NCI-H526 treated with DMSO at 0.1 percent for 48 hours (cell line): ENCODE results near the gene RPL28.
A peak's percentile ranks its signal among the peaks of the same experiment; 100 is the strongest.

Experiments
- DNase-seq: peaks from one replicate; lab custom pipeline; 2025; lab: John Stamatoyannopoulos, UW

The RPL28 gene

GRCh38 chr19:55385724-55386492 is at the start of gene RPL28:
Gene RPL28, plus strand, starts transcription at chr19:55385932. Its CDS starts 426 bp downstream, at chr19:55386358.
- DNase-seq, result peak; percentile 97

GRCh38 chr19:55336101-55336500 is 49.6 kb upstream of the RPL28 start:
- DNase-seq, result no peak

DNA sequence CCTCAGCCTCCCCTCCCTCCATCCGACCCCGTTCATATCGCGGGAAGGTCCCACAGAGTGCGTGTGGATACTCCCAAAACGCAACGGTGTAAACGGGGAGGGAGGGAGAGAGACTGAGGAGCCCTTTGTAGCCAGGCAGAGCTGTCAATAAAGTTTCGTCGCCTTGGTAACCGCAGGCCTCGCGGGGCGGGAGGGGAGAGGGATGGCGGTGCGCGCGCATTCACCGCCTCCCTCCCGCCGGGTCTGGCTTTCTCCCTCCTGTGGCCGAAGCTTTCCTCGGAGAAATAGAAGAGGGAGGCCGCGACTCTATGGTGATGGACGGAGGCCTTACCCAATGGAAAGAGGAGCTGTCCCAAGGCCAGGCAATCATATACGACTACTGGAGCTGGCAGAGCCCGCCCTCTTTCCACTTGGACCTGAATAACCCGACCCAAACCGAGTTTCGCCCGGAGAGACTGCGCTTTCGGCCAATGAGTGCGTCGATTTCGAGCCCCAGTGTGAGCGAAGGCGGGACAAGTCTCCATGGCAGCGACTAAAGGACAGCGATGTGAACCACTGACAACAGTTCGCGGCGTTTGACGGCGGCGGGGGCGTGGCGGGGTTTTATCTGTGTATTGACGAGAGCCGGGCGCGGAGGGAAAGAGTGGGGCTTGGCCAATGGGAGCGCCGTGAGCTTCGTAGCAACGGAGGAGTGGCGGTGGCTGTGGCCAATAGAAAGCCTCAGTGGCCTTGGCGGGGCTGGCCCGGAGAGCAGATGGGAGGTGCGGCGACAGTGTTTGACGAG is 46.4 kb upstream of the RPL28 start, which contains the start of gene KMT5C:
Gene KMT5C, plus strand, starts transcription at position 772 of the 784 bp plus-strand sequence. CDS start 2,061 bp downstream, outside the sequence.
- peak; percentile 100 for DNase-seq

GRCh38 chr19:55339889-55340783 is 45.6 kb upstream of the RPL28 start:
- no peak for DNase-seq

- no peak for DNase-seq
Observed at GRCh38 chr19:55340784-55341147, 45.0 kb upstream of the RPL28 start.

DNA sequence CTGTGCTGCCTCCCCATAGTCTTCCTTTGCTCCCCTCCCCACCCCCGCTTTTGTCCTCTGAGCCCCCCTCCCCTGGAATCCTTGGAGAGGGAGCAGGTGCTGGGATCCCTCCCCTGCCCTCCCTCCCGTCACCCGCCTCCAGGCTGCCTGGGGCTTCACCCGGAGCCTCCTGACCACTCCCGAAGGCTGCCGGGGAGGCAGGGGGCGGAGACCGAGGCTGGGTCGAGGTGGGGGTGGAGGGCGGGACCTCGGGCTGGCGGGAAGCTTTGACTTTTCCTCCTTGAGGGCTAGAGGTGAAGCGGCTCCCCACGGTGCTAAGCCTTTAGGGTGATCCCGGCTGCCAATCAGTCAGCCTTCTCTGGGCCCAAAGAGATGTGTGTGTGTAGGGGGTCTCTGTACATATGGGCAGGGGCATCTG is 44.6 kb upstream of the RPL28 start:
- peak; percentile 60 for DNase-seq

GRCh38 chr19:55341595-55342531 is 43.9 kb upstream of the RPL28 start:
- no peak for DNase-seq

GRCh38 chr19:55344444-55344843 is 41.3 kb upstream of the RPL28 start:
- no peak for DNase-seq

- no peak for DNase-seq
Observed at GRCh38 chr19:55345101-55345817, 40.5 kb upstream of the RPL28 start.

DNA sequence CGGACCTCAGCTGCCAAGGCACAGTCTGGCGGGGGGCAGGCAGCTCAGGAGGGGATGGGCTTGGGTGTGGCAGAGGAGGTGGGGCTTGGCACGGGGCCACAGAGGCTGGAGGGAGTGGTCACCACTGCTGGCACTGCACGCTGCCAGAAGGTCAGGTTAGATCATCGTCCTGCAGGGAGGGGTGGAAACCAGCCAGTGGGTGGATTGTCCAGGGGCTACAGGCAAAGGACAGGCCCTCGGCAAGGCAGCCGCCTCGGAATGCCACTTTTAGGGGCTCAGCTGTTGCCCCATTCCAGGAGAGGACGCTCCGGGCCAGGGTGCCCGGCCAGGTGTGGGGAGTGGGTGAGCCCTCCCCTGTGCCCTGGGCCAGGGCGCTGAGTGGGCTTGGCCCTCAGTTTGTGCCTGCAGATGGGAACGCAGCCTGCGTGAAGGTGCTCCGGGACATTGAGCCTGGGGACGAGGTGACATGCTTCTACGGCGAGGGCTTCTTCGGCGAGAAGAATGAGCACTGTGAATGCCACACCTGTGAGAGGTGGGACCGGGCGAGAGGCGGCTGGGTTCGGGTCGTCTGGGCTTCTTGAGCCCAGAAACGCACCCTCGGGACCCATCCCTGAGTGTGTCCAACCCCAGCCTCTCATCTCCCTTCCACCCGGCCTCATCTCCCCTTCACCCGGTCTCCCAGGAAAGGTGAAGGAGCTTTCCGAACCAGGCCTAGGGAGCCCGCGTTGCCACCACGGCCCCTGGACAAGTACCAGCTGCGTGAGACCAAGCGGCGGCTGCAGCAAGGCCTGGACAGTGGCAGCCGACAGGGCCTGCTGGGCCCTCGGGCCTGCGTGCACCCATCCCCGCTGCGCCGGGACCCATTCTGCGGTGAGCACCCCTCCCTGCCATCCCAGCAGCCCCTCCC is 39.7 kb upstream of the RPL28 start:
- DNase-seq, result no peak

DNA sequence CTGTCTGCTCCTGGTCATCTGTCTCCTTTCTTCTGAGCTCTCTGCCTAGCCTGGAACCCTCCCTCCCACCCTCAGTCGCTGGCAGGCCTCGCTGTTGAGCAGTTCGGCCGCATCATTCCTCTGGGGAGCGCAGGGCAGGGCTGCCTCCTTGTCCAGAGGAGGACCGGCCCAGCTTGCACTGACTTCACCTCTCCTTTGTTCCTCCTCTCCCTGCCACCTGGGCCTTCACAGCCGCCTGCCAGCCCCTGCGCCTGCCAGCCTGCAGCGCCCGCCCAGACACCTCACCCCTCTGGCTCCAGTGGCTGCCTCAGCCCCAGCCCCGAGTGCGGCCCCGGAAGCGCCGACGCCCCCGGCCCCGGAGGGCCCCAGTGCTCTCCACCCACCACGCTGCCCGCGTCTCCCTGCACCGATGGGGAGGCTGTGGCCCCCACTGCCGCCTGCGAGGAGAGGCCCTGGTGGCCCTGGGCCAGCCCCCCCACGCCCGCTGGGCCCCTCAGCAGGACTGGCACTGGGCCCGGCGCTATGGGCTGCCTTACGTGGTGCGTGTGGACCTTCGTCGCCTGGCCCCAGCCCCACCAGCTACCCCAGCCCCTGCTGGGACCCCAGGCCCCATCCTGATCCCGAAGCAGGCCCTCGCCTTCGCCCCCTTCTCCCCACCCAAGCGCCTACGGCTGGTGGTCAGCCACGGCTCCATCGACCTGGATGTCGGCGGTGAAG is 38.8 kb upstream of the RPL28 start:
- DNase-seq, result no peak

- DNase-seq, result no peak
Observed at GRCh38 chr19:55347442-55348009, 38.2 kb upstream of the RPL28 start.

GRCh38 chr19:55348317-55349034 is 37.3 kb upstream of the RPL28 start:
- DNase-seq, result no peak

GRCh38 chr19:55350620-55351315 is 35.0 kb upstream of the RPL28 start:
- DNase-seq, result no peak

DNA sequence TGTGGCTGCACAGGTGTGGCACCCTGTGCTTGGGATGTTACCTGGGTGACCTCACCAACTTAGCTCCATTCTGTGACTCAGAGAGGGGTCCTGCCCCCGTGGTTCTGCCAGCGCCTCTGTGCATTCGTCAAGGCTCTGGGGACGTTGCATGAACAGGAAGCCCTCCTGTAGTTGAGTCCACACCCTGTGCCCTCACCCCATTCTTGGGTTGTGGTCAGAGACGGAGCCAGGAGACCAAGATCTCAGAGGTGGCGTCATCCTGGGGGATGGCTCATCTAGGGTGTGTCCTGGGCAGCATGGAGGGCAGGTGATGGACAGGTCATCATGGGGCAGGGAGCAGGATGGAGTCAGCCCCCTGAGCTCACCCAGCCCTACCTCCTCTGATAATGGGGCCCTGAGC is 33.7 kb upstream of the RPL28 start:
- DNase-seq, result no peak

DNA sequence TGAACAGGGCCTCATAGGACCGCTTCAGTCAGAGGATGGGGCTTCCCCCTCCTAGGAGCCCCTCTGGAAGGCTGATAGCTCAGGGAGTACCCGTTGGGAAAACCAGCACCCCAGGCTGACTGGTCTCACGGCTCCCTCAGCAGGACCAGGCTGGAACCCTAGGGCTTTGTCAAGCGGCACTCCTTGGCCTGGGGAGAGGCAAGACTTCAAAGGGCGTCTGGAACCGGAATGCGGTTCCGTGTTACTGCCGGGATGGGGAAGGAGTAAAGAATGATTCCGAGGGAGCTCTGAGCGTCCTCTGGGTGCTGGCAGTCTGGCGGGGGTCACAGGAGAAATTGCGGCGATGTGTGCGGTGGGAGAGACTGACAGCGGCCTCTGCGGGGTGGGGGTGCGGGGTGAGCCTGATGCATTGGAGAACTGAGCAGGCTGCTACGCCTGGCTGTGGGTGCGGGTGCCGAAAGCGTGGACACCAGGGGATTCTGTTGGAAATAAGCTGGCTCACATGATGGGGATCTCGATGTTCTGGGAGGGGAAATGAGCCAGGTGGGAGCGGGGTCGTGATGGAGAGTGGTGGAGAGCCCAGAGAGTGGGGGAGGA is 33.1 kb upstream of the RPL28 start:
- no peak for DNase-seq
